GM21360 (cell line): ENCODE measurements around the gene COPS9.

ENCODE experiments used
- ATAC-seq: cut with Tn5 transposase; IDR thresholded peaks from one replicate; pipeline ENCODE4 v1.9.1; 2021; ENCODE audit warnings: mild to moderate bottlenecking, moderate library complexity; ENCODE audit not compliant: unreplicated experiment

Gene COPS9

DNA sequence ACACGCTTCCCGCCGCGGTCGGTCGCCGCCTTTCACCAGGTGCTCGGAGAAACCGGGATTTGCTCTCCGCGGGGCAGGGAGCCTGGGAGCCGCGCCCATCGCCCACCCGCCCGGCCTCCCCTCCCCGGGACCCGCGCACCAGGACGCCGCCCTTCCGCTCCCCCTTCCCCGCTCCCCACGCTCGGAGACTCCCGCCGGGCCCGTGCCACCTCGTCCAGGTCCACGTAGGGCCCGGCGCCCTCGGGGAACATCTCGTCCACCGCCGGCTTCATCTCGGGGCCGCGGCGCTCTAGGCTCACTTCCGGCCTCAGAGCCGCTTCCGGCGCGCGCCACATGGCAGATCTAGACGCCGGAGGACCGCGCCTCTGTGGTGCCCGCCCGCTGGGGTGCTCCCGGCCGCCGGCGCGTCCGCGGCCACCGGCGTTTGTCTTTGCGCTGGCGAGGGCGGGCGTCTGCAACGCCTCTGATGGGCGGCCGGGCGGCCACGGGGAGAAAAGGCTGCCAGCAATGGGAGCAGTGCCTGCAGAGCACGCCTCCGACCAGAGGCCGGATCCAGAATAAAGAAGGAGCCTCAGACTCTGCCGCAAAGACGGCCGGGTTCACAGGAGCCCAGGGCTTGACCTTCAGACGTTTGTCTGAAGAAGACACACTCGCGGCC lies at the start of gene COPS9:
COPS9 (minus strand) TSS at position 293 of the 658 bp plus-strand sequence; CDS start at position 272, 21 bp downstream.
- ATAC-seq = peak; percentile 88

DNA sequence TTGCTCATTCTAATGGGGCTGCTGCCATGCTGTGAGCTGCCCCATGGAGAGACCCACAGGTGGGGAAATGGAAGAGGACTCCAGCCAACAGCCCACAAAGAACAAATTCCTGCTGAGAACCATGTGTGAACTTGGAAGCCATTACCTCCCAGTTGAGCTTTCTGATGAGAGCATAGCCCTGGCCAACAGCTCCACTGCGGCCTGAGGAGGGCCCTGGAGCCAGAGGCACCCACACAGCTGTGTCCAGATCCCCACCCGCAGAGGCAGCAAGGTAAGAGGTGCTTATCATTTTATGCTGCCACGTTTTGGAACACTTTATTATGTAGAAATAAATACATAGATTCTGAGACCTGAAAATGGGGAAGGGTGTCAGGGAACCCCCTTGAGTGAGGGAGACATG lies 48.6 kb upstream of the COPS9 start:
- no peak for ATAC-seq

- ATAC-seq = no peak
Observed at GRCh38 chr2:240183875-240184590, 47.9 kb upstream of the COPS9 start.

- ATAC-seq = no peak
Observed at GRCh38 chr2:240183006-240183874, 47.1 kb upstream of the COPS9 start.

GRCh38 chr2:240182476-240182875 lies 46.4 kb upstream of the COPS9 start:
- no peak for ATAC-seq

GRCh38 chr2:240182001-240182400 lies 45.9 kb upstream of the COPS9 start:
- ATAC-seq = no peak

DNA sequence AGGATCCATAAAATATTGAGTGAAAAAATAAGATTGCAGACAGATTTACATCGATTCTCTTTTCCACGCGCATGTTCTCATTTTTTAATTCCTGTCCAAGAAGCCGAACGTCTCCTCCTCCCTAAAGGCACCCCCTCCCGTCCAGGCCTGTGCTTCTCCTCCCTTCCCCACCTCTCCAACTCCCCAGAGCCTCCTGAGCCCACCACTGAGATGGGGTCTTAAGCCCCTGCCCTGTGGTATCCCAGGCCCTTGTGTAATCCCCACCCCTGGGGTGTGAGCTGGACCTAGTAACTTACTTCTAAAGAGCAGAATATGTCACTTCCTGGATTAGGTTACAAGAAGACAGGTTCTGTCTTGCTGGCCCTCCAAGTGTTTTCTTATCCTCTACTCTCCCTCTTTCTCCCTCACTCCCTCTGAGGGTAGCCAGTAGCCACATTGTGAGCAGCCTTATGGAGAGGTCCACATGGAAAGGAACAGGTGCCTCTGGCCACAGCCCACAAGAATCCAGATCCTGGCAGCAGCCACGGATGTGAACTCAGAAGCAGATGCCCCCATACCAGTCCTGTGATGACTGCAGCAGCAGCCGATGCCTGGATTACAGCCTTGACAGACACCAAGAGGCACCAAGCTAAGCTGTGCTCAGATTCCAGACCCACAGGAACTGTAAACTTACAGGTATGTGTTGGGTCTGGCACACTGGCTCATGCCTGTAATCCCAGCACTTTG lies 44.0 kb upstream of the COPS9 start:
- no peak for ATAC-seq

- no peak for ATAC-seq
Observed at GRCh38 chr2:240179186-240179815, 43.2 kb upstream of the COPS9 start.

- no peak for ATAC-seq
Observed at GRCh38 chr2:240178564-240178963, 42.5 kb upstream of the COPS9 start.

- no peak for ATAC-seq
Observed at GRCh38 chr2:240174496-240174895, 38.4 kb upstream of the COPS9 start.

DNA sequence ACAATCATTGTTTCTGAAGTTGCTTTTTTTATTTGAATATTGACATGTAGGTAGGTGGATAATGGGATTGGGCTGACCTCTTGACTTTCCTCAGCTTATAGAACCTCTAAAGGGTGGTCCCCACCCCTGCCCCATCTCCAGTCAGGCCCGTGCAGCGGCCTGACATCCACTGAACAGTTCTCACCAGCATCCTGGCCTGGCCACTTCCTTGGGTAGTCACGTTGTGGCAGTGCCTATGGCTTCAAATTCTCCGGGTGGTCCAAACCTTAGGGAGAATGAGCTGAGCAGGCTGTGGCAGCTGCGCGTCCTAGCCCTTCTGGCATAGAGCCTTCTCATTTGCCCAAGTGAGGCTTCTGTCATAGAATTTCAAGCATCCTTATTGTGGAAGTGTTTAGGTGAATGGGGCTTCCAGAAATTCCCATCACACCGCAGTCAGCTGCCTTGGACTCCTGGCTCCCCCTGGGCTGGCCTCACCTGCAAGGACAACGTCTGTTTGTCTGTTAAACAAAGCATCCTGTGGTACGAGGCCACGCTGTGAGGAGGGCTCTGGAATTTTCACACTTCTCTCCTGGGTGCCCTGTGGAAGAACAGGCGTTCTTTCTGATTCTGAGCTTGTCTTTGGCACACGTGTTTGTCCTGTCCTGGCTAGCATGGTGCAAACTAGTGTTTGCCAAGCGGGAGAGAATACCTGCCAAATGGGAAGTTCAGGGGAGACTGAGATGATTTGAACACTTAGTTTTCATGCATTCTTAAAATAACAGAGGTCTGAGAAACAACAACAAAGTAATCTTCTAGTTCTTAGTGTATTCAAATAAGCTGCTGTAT lies 36.2 kb upstream of the COPS9 start:
- ATAC-seq = no peak

GRCh38 chr2:240170883-240171282 lies 34.8 kb upstream of the COPS9 start:
- ATAC-seq = no peak

DNA sequence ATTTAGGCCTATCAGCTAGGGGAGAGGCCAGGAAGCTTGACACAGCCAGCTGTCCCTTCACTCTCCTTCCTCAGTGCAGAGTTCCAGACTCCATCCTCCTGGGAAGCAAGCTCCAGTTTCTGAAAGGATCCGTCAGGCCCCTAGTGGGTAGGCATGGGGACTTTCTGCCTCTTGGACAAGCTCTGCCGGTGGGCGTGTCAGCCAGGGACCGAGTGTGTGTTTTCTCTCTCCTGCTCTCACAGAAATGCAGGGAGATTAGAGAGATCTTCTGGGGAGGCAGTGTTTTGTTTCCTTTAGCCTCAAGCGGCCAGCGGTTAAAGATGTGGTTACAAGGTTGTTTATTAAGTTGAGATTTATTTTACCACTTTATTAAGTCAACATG lies 34.2 kb upstream of the COPS9 start:
- no peak for ATAC-seq

- no peak for ATAC-seq
Observed at GRCh38 chr2:240169486-240170353, 33.6 kb upstream of the COPS9 start.

DNA sequence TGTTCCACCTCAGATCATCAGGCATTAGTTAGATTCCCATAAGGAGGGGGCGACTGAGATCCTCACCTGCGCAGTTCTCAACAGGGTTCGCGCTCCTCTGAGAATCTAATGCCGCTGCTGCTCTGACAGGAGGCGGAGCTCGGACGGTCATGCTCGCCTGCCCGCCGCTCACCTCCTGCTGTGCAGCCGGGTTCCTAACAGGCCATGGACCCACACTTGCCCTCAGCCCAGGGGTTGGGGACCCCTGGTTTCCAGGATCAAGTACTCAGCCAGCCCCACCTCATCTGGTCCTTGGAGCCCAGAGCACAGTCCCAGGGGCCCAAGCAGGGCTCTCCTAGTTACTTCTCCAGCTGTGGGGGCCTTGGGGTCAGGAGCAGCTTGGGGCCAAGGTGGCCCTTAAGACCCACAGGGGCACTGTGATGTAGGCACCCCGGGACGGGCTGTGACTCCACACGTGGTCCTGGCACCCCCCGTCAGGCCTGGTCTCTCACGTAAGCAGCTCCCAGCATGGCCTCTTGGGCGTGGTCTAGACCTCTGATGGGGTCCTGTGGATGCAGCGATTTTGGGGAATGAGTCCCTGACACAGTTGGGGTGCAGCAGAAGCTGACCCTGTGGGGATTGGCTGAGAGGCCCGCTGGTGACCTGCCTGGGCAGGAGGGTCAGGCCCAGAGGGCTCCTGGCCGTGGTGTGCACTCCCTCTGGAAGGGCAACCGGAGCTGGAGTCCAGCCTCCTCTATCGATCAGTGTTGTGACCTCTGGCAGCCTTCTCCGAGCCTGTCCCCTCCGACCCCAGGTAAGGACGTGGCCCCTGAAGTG lies 32.6 kb upstream of the COPS9 start:
- no peak for ATAC-seq

GRCh38 chr2:240168041-240168440 lies 31.9 kb upstream of the COPS9 start:
- no peak for ATAC-seq

DNA sequence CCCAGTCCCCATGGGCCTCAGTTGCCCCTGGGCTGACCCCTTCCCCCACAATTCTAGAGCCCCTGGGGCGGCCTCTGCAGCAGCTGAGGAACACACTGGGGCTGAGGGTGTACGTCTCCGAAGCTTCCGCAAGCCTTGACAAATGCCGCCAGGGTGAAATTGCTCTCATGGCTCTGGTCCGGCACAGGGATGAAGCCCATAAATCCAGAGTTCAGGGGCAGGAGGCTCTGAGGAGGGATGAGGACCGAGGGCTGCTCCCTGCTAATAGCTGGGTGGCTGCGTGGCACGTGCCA lies 31.4 kb upstream of the COPS9 start:
- ATAC-seq = no peak
